GM21367 (cell line): ENCODE measurements around the gene IFIT5.
"Not testable (repeated sequence)": the region's sequence is repeated elsewhere in the genome, so short reads cannot be mapped to it uniquely, and the experiment has no call there.

ENCODE experiments used
- ATAC-seq: cut with Tn5 transposase; IDR thresholded peaks from one replicate; pipeline ENCODE4 v1.9.1; 2021; ENCODE audit not compliant: unreplicated experiment

The IFIT5 gene

DNA sequence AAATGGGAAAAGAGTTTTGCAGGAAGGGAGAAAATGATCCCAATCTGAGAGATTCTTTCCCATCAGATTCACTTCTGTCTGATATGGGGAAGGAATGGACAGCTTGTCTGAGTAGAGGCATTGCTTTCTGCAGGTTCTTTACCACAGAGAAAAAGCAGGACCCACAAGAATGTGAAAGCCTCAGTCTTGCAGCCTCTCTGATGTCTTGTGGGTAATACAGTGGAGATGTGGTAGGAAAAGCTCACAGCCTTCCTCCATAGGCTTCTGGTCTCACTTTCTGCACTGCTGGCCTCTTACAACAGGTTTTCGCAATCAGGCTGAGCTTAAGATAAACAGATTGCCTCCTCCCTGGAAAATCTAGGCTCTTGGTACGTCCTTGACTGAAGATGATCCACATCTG lies 21.4 kb upstream of the IFIT5 start:
- no peak for ATAC-seq

GRCh38 chr10:89393898-89394297 lies 20.5 kb upstream of the IFIT5 start:
- ATAC-seq: no peak

GRCh38 chr10:89395141-89395540 lies 19.2 kb upstream of the IFIT5 start:
- no peak for ATAC-seq

DNA sequence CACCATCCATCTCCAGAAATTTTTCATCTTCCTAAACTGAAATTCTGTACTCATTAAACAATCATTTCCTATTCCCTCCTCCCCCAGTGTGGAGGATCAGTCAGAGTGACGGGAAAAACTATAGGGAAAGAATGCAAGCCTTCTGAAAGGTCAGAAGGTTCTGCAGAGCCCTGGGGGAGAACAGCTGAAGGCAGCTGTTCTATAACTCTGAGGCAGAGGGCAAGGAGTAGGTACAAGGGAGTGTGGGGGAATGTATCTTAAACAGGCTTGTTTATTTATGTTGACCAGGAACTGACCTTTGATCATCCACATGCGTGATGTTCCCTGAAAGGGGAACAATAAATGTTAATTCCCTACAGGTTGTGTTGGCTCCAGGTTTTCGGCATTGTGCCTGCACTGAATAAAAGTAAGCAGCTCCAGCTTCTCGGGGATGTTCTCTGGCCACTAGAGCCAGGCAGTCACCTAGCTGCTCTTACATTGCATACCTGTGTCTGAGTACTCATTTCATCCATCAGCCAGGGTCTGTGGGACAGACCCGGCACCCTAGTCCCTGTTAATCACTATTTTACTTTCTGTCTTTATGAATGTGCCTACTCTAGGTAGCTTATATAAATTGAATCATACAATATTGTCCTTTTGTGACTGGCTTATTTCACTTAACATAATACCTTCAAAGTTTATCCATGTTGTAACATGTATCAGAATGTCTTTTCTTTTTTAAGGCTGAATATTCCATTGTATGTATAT lies 16.2 kb upstream of the IFIT5 start:
- ATAC-seq: no peak

GRCh38 chr10:89399956-89400355 lies 14.4 kb upstream of the IFIT5 start:
- ATAC-seq: no peak

GRCh38 chr10:89403043-89403442 lies 11.3 kb upstream of the IFIT5 start:
- no peak for ATAC-seq

DNA sequence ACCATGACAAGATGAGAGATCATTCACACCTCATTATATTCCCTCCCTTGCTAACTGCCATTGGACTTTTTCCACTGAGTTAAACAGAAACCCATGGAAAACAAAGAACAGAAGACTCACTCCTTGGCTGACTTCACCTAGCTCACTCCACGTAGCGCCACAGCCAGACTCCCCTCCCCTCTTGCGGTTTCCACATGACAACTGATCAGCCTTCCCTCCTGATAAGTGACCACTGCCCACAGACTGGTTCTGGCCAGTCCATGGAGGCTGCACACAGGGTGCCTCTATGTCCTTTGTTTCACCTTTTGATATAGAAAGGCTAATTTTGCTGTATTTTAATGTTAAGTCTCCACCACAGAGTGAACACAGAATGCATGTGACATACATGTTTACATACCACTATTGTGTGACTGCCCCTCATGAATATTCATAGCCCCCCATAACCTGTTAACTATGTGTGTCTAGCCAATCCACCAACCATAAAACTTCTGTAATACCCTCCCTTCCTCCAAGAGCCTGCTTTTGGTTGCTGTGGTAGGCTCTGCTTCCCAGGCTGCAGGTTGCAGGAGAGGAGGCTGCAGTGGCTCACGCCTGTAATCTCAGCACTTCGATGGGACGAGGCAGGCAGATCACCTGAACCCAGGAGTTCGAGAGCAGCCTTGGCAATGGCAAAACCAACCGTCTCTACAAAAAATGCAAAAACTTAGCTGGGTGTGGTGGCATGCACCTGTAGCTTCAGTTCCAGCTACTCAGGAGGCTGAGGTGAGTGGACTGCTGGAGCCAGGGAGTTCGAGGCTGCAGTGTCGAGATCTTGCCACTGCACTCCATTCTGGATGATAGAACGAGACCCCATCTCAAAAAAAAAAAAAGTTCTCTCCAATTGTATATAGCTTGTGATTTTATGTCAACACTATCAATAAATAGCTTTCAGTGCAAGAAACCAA lies 10.0 kb upstream of the IFIT5 start:
- no peak for ATAC-seq

DNA sequence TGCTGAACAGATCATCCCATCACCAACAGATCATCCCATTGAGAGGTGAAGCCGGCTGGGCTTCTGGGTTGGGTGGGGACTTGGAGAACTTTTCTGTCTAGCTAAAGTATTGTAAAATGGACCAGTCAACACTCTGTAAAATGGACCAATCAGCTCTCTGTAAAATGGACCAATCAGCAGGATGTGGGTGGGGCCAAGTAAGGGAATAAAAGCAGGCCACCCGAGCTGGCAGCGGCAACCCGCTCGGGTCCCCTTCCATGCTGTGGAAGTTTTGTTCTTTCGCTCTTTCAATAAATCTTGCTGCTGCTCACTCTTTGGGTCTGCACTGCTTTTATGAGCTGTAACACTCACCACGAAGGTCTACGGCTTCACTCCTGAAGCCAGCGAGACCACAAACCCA lies 8.2 kb upstream of the IFIT5 start:
- ATAC-seq: not testable (repeated sequence)

DNA sequence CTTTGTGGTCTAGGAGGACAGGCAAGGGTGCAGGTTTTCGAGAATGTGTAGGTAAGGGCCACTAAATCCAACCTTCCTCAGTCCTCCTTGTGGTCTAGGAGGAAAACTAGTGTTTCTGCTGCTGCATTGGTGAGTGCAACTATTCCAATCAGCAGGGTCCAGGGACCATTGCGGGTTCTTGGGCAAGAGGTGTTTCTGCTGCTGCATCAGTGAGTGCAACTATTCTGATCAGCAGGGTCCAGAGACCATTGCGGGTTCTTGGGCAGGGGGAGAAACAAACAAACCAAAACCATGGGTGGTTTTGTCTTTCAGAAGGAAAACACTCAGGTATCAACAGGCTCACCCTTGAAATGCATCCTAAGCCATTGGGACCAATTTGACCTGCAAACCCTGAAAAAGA lies 6.6 kb upstream of the IFIT5 start:
- not testable (repeated sequence) for ATAC-seq

DNA sequence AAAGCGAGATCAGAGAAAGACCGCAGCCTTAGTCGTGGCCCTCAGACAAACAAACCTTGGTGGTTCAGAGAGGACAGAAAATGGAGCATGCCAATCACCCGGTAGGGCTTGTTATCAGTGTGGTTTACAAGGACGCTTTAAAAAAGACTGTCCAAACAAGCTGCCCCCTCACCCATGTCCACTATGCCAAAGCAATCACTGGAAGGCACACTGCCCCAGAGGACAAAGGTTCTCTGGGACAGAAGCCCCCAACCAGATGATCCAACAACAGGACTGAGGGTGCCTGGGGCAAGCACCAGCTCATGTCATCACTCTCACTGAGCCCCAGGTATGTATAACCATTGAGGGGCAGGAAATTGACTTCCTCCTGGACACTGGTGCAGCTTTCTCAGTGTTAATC lies 5.1 kb upstream of the IFIT5 start:
- ATAC-seq: not testable (repeated sequence)

DNA sequence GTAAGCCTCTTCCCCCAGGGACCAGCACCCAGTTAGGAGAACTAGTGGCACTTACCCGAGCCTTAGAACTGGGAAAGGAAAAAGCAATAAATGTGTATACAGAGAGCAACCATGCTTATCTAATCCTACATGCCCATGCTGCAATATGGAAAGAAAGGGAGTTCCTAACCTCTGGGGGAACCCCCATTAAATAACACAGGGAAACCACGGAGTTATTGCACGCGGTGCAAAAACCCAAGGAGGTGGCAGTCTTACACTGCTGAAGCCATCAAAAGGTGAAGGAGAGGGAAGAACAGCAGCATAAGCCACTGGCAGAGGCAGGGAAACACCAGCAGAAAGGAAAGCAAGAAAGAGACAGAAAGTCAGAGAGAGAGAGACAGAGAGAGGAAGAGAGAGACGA lies 3.8 kb upstream of the IFIT5 start:
- not testable (repeated sequence) for ATAC-seq

DNA sequence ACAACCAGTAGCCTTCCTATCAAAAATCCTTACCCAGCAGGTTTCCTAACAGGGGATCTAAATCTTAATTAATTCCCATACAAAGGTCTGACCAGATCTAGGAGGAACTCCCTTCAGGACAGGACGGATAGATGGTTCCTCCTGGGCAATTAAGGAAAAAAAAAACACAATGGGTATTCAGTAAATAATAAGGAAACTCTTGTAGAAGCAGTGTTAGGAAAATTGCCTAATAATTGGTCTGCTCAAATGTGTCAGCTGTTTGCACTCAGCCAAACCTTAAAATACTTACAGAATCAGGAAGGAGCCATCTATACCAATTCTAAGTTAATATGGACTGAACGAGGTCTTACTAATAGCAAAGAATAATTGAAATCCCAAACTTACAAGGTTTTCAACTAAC lies 3.2 kb upstream of the IFIT5 start:
- ATAC-seq: not testable (repeated sequence)

DNA sequence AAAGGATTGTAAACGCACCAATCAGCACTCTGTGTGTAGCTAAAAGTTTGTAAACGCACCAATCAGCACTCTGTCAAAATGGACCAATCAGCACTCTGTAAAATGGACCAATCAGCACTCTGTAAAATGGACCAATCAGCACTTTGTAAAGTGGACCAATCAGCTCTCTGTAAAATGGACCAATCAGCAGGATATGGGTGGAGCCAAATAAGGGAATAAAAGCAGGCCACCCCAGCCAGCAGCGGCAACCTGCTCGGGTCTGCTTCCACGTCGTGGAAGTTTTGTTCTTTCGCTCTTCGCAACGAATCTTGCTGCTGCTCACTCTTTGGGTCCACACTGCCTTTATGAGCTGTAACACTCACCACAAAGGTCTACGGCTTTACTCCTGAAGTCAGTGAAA lies 2.1 kb upstream of the IFIT5 start:
- ATAC-seq: not testable (repeated sequence)

GRCh38 chr10:89413398-89413912 lies 913 bp upstream of the IFIT5 start:
- ATAC-seq: no peak

GRCh38 chr10:89414879-89415821 lies 782 bp downstream of the IFIT5 start:
- ATAC-seq: peak; percentile 31

- no peak for ATAC-seq
Observed at GRCh38 chr10:89416465-89416864, 2.1 kb downstream of the IFIT5 start.

- ATAC-seq: no peak
Observed at GRCh38 chr10:89419548-89419947, 5.2 kb downstream of the IFIT5 start.

GRCh38 chr10:89421018-89421476 lies 6.7 kb downstream of the IFIT5 start:
- ATAC-seq: no peak

- ATAC-seq: no peak
Observed at GRCh38 chr10:89425000-89425399, 10.6 kb downstream of the IFIT5 start.

- ATAC-seq: no peak
Observed at GRCh38 chr10:89426230-89426868, 12.0 kb downstream of the IFIT5 start.
